Fibroblast of lung (primary cell): ENCODE data around the gene GALNT11. TPM values are rescaled to one million over a fixed set of nuclear protein-coding genes. Genes with fewer than 3 reads are reported as not detected.

Source experiments
- DNase-seq, 2 donors: peaks; one replicate each; pipeline versions ENCODE4 v3.0.0 to v3.0.0-alpha.2; 2010; ENCODE audit warnings: low read depth in 2 of 2
- H2AFZ ChIP-seq: 2 replicates; pipeline ENCODE4 v1.5.1; 2012; ENCODE audit warnings: low read length, control low read depth, inconsistent platforms
- H3K27ac ChIP-seq: 2 replicates; pipeline ENCODE4 v1.5.1; 2011; ENCODE audit warnings: low read length, control low read depth; ENCODE audit not compliant: insufficient read depth
- H3K27me3 ChIP-seq: 2 replicates; pipeline ENCODE4 v1.5.1; 2011; ENCODE audit warnings: mild to moderate bottlenecking, low read length; ENCODE audit not compliant: control insufficient read depth, insufficient read depth
- H3K36me3 ChIP-seq: 2 replicates; pipeline ENCODE4 v1.5.1; 2011; ENCODE audit warnings: low read length; ENCODE audit not compliant: control insufficient read depth, insufficient read depth
- H3K4me1 ChIP-seq: 2 replicates; pipeline ENCODE4 v1.5.1; 2011; ENCODE audit warnings: low read length; ENCODE audit not compliant: control insufficient read depth, insufficient read depth; ENCODE audit errors: extremely low read depth
- H3K4me2 ChIP-seq: 2 replicates; pipeline ENCODE4 v1.5.1; 2011; ENCODE audit warnings: low read length, control low read depth; ENCODE audit not compliant: insufficient read depth; ENCODE audit errors: extremely low read depth
- H3K4me3 ChIP-seq, 4 experiments: fragments of 200-600 bp in 1 of 4; sonication (generic) in 1 of 4; replicated peaks in 1 of 4; 2 replicates each; pipeline ENCODE4 v1.5.1; 2011 to 2016; ENCODE audit warnings: low read length in 4 of 4, low read depth in 3 of 4, mild to moderate bottlenecking in 3 of 4, control low read depth in 2 of 4, inconsistent platforms in 1 of 4, mixed read lengths in 1 of 4; ENCODE audit not compliant: insufficient read depth in 1 of 4; ENCODE audit errors: control extremely low read depth in 1 of 4
- H3K79me2 ChIP-seq: 2 replicates; pipeline ENCODE4 v1.5.1; 2012; ENCODE audit warnings: mild to moderate bottlenecking, low read length, inconsistent platforms; ENCODE audit not compliant: control insufficient read depth, insufficient read depth
- H3K9ac ChIP-seq: 2 replicates; pipeline ENCODE4 v1.5.1; 2011; ENCODE audit warnings: mild to moderate bottlenecking, low read length, control low read depth; ENCODE audit not compliant: insufficient read depth
- H3K9me3 ChIP-seq: 2 replicates; pipeline ENCODE4 v1.5.1; 2012; ENCODE audit warnings: low read depth, low read length; ENCODE audit not compliant: control insufficient read depth, insufficient read depth
- H4K20me1 ChIP-seq: 2 replicates; pipeline ENCODE4 v1.5.1; 2011; ENCODE audit warnings: low read length; ENCODE audit not compliant: control insufficient read depth, insufficient read depth; ENCODE audit errors: extremely low read depth
- CTCF ChIP-seq, 2 donors: IDR thresholded peaks in 1 of 2; conservative IDR thresholded peaks in 1 of 2; 1 replicate in 1 of 2; 2 replicates in 1 of 2; pipeline ENCODE4 v1.5.1; 2011 to 2012; ENCODE audit warnings: low read length in 2 of 2, control low read depth in 1 of 2, inconsistent platforms in 1 of 2, low read depth in 1 of 2, mild to moderate bottlenecking in 1 of 2
- EZH2 ChIP-seq: IDR thresholded peaks from 2 replicates; pipeline ENCODE4 v1.5.1; 2012; ENCODE audit warnings: low read length, control low read depth, mild to moderate bottlenecking; ENCODE audit errors: missing control alignments
- polyA plus RNA-seq, 2 donors: library from polyadenylated mRNA; depleted of rRNA in 1 of 2; stranded (reverse) in 1 of 2; unstranded in 1 of 2; fragments of >200 nt; gene quantifications; 2 replicates each; pipeline ENCODE4 v1.2.1, GENCODE V29; 2011 to 2012; ENCODE audit warnings: missing spikeins in 1 of 2
- total RNA-seq: library from RNA; depleted of rRNA; stranded (reverse); fragments of >200 nt; gene quantifications from 2 replicates; pipeline ENCODE4 v1.2.1, GENCODE V29; 2014

GALNT11 gene
- total and polyA plus RNA-seq, 2 donors (not counting 1 experiment from before 2014, with no cell fraction given): 43.8 to 56.3 TPM

- H3K36me3 ChIP-seq: no peaks in the 10 kb centered on the region
- H3K9ac ChIP-seq: no peak overlapping the region
- no peaks in the 10 kb centered on the region for H4K20me1 ChIP-seq
- H2AFZ ChIP-seq: no peak overlapping the region
- H3K4me1 ChIP-seq: no peaks in the 10 kb centered on the region
- H3K9me3 ChIP-seq: no peaks in the 10 kb centered on the region
- no peak overlapping the region for H3K27ac ChIP-seq
- no peak overlapping the region for H3K4me2 ChIP-seq
- H3K4me3 ChIP-seq: no peak overlapping the region
- no peaks in the 10 kb centered on the region for H3K27me3 ChIP-seq
- no peaks in the 10 kb centered on the region for H3K79me2 ChIP-seq
- peak in 1 of 2 donors; percentile 22 for DNase-seq
- TF ChIP-seq CTCF (conservative IDR thresholded peaks at IDR 0.05 in 1 of 2, IDR thresholded peaks at IDR 0.05 in 1 of 2; ENCODE audit: low read depth in 1 of 2, low read length in 2 of 2) (no peak), EZH2 (no peak)
Measured at GRCh38 chr7:152076940-152077933, 51.8 kb downstream of the GALNT11 start.

GRCh38 chr7:152078025-152078424, 52.6 kb downstream of the GALNT11 start:
- Histone ChIP-seq H3K4me3 (no peak overlapping the region), H3K9me3 (no peaks in the 10 kb centered on the region), H2AFZ (no peak overlapping the region), H3K27ac (no peak overlapping the region), H3K4me1 (no peaks in the 10 kb centered on the region), H3K4me2 (no peak overlapping the region), H3K27me3 (no peaks in the 10 kb centered on the region), H4K20me1 (no peaks in the 10 kb centered on the region), H3K36me3 (no peaks in the 10 kb centered on the region), H3K9ac (no peak overlapping the region), H3K79me2 (no peaks in the 10 kb centered on the region)
- TF ChIP-seq EZH2 (no peak), CTCF (conservative IDR thresholded peaks at IDR 0.05 in 1 of 2, IDR thresholded peaks at IDR 0.05 in 1 of 2; ENCODE audit: low read depth in 1 of 2, low read length in 2 of 2) (no peak)
- no peak for DNase-seq

- H2AFZ ChIP-seq: no peak overlapping the region
- H3K9ac ChIP-seq: no peak overlapping the region
- no peaks in the 10 kb centered on the region for H3K4me1 ChIP-seq
- no peak overlapping the region for H3K4me2 ChIP-seq
- H4K20me1 ChIP-seq: no peaks in the 10 kb centered on the region
- H3K27me3 ChIP-seq: no peaks in the 10 kb centered on the region
- H3K4me3 ChIP-seq: no peak overlapping the region
- no peaks in the 10 kb centered on the region for H3K36me3 ChIP-seq
- H3K27ac ChIP-seq: no peak overlapping the region
- DNase-seq: no peak
- TF ChIP-seq CTCF (conservative IDR thresholded peaks at IDR 0.05 in 1 of 2, IDR thresholded peaks at IDR 0.05 in 1 of 2; ENCODE audit: low read depth in 1 of 2, low read length in 2 of 2) (no peak), EZH2 (no peak)
- H3K79me2 ChIP-seq: no peaks in the 10 kb centered on the region
- H3K9me3 ChIP-seq: no peaks in the 10 kb centered on the region
Measured at GRCh38 chr7:152078786-152079185, 53.3 kb downstream of the GALNT11 start.
